MM.1S (cell line): ENCODE data around the gene USP17L11.
"Not testable (repeated sequence)": the region's sequence is repeated elsewhere in the genome, so short reads cannot be mapped to it uniquely, and the experiment has no call there.

Source experiments
- DNase-seq: peaks from one replicate; pipeline ENCODE4 v3.0.0-alpha.2; 2015
- H2AFZ ChIP-seq: fragments of 300-600 bp; sonication (generic); 2 replicates; pipeline ENCODE4 v1.6.0; 2016; ENCODE audit warnings: antibody characterized with exemption, low read length
- H3F3A ChIP-seq: fragments of 300-600 bp; sonication (generic); 2 replicates; pipeline ENCODE4 v1.6.1; 2016; ENCODE audit warnings: mild to moderate bottlenecking, antibody characterized with exemption, low read length, moderate library complexity, mixed read lengths; ENCODE audit not compliant: insufficient read depth
- H3K27ac ChIP-seq: fragments of 300-600 bp; sonication (generic); 2 replicates; pipeline ENCODE4 v1.5.1; 2016; ENCODE audit warnings: mild to moderate bottlenecking, low read length
- H3K27me3 ChIP-seq: fragments of 300-600 bp; sonication (generic); replicated peaks from 2 replicates; pipeline ENCODE4 v1.6.0; 2016; ENCODE audit warnings: low read length; ENCODE audit not compliant: insufficient read depth
- H3K36me3 ChIP-seq: fragments of 300-600 bp; sonication (generic); replicated peaks from 2 replicates; pipeline ENCODE4 v1.6.1; 2016; ENCODE audit warnings: mild to moderate bottlenecking, low read length, mixed read lengths; ENCODE audit not compliant: insufficient read depth
- H3K4me1 ChIP-seq: fragments of 300-600 bp; sonication (generic); 2 replicates; pipeline ENCODE4 v1.6.1; 2016; ENCODE audit warnings: low read length, mixed read lengths
- H3K4me2 ChIP-seq: fragments of 300-600 bp; sonication (generic); 2 replicates; pipeline ENCODE4 v1.6.0; 2016; ENCODE audit warnings: low read depth, low read length
- H3K4me3 ChIP-seq: fragments of 300-600 bp; sonication (generic); 2 replicates; pipeline ENCODE4 v1.5.1; 2016; ENCODE audit warnings: low read length, mixed read lengths
- H3K79me2 ChIP-seq: fragments of 300-600 bp; sonication (generic); 2 replicates; pipeline ENCODE4 v1.6.1; 2016; ENCODE audit warnings: mixed run types, low read length, mixed read lengths
- H3K9ac ChIP-seq: fragments of 300-600 bp; sonication (generic); 2 replicates; pipeline ENCODE4 v1.6.1; 2016; ENCODE audit warnings: low read length, mixed read lengths
- H3K9me2 ChIP-seq: fragments of 300-600 bp; sonication (generic); replicated peaks from 2 replicates; pipeline ENCODE4 v1.6.1; 2016; ENCODE audit warnings: mild to moderate bottlenecking, low read length, mixed read lengths; ENCODE audit not compliant: insufficient read depth
- H3K9me3 ChIP-seq: fragments of 300-600 bp; sonication (generic); replicated peaks from 2 replicates; pipeline ENCODE4 v1.6.1; 2016; ENCODE audit warnings: mild to moderate bottlenecking, low read length, mixed read lengths; ENCODE audit not compliant: insufficient read depth
- H4K20me1 ChIP-seq: fragments of 300-600 bp; sonication (generic); 2 replicates; pipeline ENCODE4 v1.6.1; 2016; ENCODE audit warnings: mild to moderate bottlenecking, low read length, moderate library complexity, mixed read lengths; ENCODE audit not compliant: insufficient read depth

USP17L11 gene

DNA sequence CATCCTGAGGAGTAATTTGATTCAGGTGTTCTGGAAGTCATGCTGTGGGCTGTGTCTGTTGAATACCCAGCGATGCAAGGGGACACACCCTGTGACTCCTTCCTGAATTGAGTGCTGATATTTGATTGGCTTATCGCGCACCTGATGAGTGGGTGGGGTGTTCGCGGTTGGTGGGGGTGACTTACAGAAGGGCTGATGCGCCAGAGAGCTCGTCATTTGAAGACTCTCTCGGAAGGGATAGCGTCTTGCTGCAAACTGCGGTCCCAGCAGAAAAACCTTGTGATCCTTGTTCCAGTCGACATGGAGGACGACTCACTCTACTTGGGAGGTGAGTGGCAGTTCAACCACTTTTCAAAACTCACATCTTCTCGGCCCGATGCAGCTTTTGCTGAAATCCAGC lies at the start of gene USP17L11:
TSS of gene USP17L11 (plus strand) at position 301 of the 400 bp plus-strand sequence. CDS start at position 301, 0 bp downstream.
- H3K4me1 ChIP-seq, H3K4me2 ChIP-seq, H3K79me2 ChIP-seq, H3K36me3 ChIP-seq, H4K20me1 ChIP-seq, H3K4me3 ChIP-seq, H3K9me2 ChIP-seq, H3F3A ChIP-seq, H3K27me3 ChIP-seq, H3K27ac ChIP-seq, H3K9me3 ChIP-seq, H2AFZ ChIP-seq, H3K9ac ChIP-seq, DNase-seq: not testable (repeated sequence)

GRCh38 chr4:9165990-9166389 lies 49.2 kb upstream of the USP17L11 start:
- not testable (repeated sequence) for H2AFZ ChIP-seq, H3K4me3 ChIP-seq, H3F3A ChIP-seq

DNA sequence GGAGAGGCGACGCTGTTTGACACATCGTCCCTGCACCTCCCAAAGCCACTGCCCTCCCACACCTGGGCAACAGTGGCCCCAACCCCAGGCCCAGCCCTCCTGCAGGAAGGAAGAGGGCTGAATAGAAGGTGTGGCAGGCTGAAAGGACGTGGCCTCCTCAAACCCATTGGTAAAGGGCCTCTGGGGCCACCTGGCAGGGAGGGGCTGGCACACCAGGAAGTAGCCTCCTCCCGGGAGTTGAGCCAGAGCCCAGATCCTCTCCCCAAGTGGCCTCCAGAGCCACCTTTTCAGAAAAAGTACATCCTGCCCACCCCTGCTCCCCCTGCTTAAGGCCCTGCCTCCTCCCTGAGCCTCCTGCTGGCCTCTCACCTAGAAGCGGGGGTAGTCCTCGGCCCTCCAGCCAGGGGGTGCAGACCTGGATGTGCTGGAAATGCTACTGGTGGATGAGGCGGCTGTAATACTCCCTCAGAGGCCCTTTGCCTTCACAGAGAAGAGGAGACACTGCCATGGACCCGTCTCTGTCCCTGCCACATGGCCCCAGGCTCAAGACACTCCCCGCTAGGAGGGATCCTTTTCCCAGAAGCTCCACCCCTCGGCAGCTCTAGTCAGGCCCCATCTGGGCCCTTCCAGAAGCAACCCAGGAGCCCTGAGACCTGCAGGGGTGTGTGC lies 45.3 kb upstream of the USP17L11 start, which contains the start of gene FAM90A26:
TSS of gene FAM90A26 (plus strand) at position 619 of the 669 bp plus-strand sequence. CDS start 2,764 bp downstream, outside the sequence.
- not testable (repeated sequence) for H3K4me1 ChIP-seq

More at GRCh38 chr4:9165990-9166389, 49.2 kb upstream of the USP17L11 start:
- not testable (repeated sequence) for H3K4me1 ChIP-seq, H3K9ac ChIP-seq, DNase-seq, H3K27me3 ChIP-seq, H3K4me2 ChIP-seq, H3K9me2 ChIP-seq, H3K79me2 ChIP-seq, H4K20me1 ChIP-seq, H3K27ac ChIP-seq, H3K36me3 ChIP-seq, H3K9me3 ChIP-seq

GRCh38 chr4:9210357-9210756 lies 4.8 kb upstream of the USP17L11 start, which contains the start of gene USP17L10:
Gene USP17L10 (plus strand): TSS chr4:9210657. CDS start chr4:9210657, 0 bp downstream.
- H3K9ac ChIP-seq, H3K9me2 ChIP-seq, DNase-seq, H3K4me2 ChIP-seq, H3K4me3 ChIP-seq, H3F3A ChIP-seq, H3K36me3 ChIP-seq, H4K20me1 ChIP-seq, H2AFZ ChIP-seq, H3K9me3 ChIP-seq, H3K27ac ChIP-seq, H3K79me2 ChIP-seq, H3K4me1 ChIP-seq, H3K27me3 ChIP-seq: not testable (repeated sequence)

More for the DNA sequence above, 45.3 kb upstream of the USP17L11 start, which contains the start of gene FAM90A26:
- not testable (repeated sequence) for H3K4me2 ChIP-seq, H4K20me1 ChIP-seq, H3K9me3 ChIP-seq, H3K9ac ChIP-seq, H2AFZ ChIP-seq, H3K36me3 ChIP-seq, DNase-seq, H3K79me2 ChIP-seq, H3K27ac ChIP-seq, H3K4me3 ChIP-seq, H3K9me2 ChIP-seq, H3F3A ChIP-seq, H3K27me3 ChIP-seq

GRCh38 chr4:9214701-9215100 lies 504 bp upstream of the USP17L11 start:
- H3K9me2 ChIP-seq, H3K79me2 ChIP-seq, H3K27me3 ChIP-seq, H3F3A ChIP-seq, DNase-seq, H2AFZ ChIP-seq, H3K4me1 ChIP-seq, H3K27ac ChIP-seq, H3K4me3 ChIP-seq, H3K36me3 ChIP-seq, H3K4me2 ChIP-seq, H3K9ac ChIP-seq, H4K20me1 ChIP-seq, H3K9me3 ChIP-seq: not testable (repeated sequence)

GRCh38 chr4:9219852-9220251 lies 4.6 kb downstream of the USP17L11 start, which contains the start of gene USP17L12:
Gene USP17L12 (plus strand): TSS chr4:9220152. CDS start chr4:9220152, 0 bp downstream.
- H3K4me2 ChIP-seq, H3K79me2 ChIP-seq, H3K4me1 ChIP-seq, H3K4me3 ChIP-seq, H3F3A ChIP-seq, H3K27ac ChIP-seq, H3K9me2 ChIP-seq, H3K27me3 ChIP-seq, H3K36me3 ChIP-seq, H3K9me3 ChIP-seq, H4K20me1 ChIP-seq, H2AFZ ChIP-seq, H3K9ac ChIP-seq, DNase-seq: not testable (repeated sequence)

GRCh38 chr4:9224596-9224995 lies 9.4 kb downstream of the USP17L11 start, which contains the start of gene USP17L13:
Gene USP17L13 (plus strand): TSS chr4:9224896. CDS start chr4:9224896, 0 bp downstream.
- H3K79me2 ChIP-seq, H3K36me3 ChIP-seq, H3K4me2 ChIP-seq, H2AFZ ChIP-seq, H3K9ac ChIP-seq, H3K9me3 ChIP-seq, H3K4me1 ChIP-seq, H3F3A ChIP-seq, H3K4me3 ChIP-seq, H3K27me3 ChIP-seq, H3K9me2 ChIP-seq, H4K20me1 ChIP-seq, DNase-seq, H3K27ac ChIP-seq: not testable (repeated sequence)

- H3K9me2 ChIP-seq, H3K9me3 ChIP-seq, H3K79me2 ChIP-seq, DNase-seq, H3K27ac ChIP-seq, H3K27me3 ChIP-seq, H3K4me2 ChIP-seq, H3K4me1 ChIP-seq, H4K20me1 ChIP-seq, H3K36me3 ChIP-seq, H3K4me3 ChIP-seq, H2AFZ ChIP-seq, H3F3A ChIP-seq, H3K9ac ChIP-seq: not testable (repeated sequence)
Observed at GRCh38 chr4:9230249-9230648, 15.0 kb downstream of the USP17L11 start.
